IPS-18c (cell line): ENCODE measurements around the gene BDH2.

Experiments
- H3K4me3 ChIP-seq: 2 replicates; pipeline ENCODE4 v1.7.0; 2013; ENCODE audit warnings: low read depth, mild to moderate bottlenecking, low read length, moderate library complexity; ENCODE audit not compliant: insufficient read depth
- H3K9me3 ChIP-seq: one replicate; pipeline ENCODE4 v1.6.1; 2013; ENCODE audit warnings: mild to moderate bottlenecking, low read length, moderate library complexity; ENCODE audit not compliant: control insufficient read depth, insufficient read depth

Gene BDH2

DNA sequence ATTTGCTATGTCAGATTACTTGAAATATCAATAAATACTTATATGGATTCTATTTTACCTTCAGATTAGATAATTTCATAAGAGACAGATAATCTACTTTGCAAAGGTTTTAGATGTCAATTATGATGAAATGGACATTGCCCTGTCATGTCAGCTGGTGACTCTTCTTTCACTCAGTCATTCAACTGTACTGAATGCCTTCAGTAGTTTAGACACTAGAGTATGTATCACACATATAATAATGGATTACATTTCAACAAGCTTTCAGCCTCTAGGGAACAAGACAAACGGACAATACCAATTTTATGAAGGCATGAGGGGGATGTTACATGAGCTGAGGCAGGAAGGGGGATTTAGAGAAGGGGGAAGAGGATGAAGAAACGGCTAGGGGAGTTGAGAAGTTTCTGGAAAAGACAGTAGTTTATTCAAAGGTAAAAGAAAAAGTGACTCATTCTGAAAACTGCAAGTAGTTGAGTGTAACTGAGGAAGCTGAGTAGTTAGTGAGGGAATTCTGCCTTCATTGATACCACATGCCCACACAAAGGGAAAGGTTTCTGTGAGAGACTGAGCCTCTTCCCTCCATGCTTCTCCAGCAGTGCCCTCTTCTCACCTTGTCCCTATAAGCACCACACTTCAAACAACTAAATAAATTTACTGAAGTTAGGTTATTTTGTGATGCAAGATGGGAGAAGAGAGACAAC lies 48.7 kb downstream of the BDH2 start:
- H3K4me3 ChIP-seq, result no peak overlapping the region
- H3K9me3 ChIP-seq, result no peaks in the 10 kb centered on the region

DNA sequence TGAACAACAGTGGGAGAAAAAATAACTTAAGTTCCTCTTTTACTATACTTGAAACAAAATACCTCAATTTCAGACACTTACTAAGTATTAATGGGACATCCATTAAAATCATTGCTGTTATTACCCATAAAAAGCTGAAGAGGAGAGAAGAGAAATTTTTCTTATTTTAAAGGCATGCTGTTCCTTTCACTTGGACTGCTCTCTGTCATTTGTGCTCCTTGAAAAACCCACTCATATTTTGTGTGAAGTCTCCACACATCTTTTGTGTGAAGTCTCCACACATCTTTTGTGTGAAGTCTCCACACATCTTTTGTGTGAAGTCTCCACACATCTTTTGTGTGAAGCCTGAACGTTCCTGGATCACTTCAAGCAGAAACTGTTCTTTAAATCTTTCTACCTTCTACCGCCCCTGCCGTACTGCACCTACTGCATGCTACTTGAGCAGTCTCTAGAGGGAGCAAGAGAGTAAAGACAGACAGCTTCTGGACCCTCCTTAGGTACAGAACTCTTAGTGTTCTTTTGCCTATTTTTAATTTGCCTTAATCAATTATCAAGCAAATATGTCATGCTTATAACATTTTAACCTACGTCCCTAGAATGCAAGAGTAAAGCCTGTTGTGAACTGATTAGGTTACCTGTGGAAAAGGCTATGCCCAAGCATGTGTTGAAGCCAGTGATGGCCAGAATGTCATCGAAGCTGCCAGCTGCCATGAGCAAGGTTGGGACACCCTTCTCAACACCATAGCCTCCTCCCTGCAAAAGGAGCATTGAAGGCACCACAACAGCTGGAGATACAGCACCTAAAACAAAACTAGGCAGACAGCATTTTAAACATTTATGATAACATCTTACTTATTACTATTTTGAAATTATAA lies 53.0 kb downstream of the BDH2 start:
- Histone ChIP-seq H3K9me3 (no peaks in the 10 kb centered on the region), H3K4me3 (no peak overlapping the region)

DNA sequence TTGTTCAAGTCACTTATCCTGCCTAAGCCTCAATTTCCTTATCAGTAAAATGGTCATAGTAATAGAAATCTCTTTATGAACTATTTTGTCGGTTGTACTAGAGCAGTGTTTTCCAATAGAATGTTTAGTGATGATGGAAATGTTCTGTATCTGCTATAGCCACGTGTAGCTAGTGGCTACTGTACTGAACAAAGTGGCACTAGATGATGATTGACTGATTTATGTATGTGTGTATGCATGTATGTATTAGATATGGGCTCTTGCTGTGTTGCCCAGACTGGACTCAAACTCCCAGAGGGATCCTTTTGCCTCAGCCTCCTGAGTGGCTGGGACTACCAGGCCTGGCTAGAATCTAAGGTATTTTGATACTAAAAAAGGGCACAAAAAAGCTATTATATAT lies 55.5 kb downstream of the BDH2 start:
- H3K9me3 ChIP-seq, result no peaks in the 10 kb centered on the region
- H3K4me3 ChIP-seq, result no peak overlapping the region

DNA sequence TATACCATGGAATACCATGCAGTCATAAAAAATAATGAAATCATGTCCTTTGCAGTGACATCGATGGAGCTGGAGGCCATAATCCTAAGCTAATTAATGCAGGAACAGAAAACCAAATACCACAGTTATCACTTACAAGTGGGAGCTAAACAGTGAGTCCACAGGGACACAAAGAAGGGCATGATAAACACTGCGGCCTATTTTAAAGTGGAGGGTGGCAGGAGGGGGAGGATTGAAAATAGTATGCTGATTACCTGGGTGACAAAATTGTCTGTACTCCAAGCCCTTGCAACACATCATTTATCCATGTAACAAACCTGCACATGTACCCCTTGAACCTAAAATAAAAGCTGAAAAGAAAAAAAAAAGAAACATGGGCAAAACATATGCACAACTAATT lies 63.5 kb downstream of the BDH2 start:
- Histone ChIP-seq H3K9me3 (no peaks in the 10 kb centered on the region), H3K4me3 (no peak overlapping the region)

DNA sequence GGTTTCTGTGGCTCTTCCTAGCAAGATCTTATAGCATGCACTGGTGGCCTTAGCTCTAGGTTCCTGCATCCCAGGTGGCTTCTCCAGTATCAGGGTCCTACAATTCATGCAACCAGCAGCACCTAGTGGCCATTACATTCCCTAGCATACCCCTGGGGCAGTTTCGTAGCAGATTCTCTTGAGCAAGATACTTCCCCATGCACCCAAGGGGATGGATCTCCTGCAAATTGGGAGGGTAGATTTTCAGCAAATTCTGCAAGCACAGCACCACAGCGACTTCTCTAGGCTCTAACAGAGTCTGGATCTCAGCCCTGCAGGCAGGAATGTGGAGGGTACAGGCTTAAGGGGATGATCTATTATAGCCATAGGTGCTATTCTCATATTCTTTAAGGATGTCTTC lies 67.1 kb downstream of the BDH2 start:
- Histone ChIP-seq H3K9me3 (no peaks in the 10 kb centered on the region), H3K4me3 (no peak overlapping the region)

DNA sequence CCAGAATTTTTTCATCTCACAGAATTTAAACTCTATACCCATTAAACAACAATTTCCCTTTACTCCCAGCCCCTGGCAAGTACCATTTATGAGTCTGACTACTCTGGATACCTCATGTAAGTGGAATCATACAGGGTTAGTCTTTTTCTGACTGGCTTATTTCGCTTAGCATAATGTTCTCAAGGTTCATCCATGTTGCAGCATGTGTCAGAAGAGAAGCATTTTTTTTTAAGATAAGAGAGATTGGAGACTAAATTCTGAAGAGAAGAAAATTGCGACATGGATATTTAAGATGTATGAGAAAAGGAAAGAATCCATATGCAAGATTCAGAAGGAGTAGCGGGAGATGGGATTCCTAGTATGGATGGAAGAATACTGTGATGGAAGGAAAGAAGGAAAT lies 68.8 kb downstream of the BDH2 start:
- H3K4me3 ChIP-seq, result no peak overlapping the region

DNA sequence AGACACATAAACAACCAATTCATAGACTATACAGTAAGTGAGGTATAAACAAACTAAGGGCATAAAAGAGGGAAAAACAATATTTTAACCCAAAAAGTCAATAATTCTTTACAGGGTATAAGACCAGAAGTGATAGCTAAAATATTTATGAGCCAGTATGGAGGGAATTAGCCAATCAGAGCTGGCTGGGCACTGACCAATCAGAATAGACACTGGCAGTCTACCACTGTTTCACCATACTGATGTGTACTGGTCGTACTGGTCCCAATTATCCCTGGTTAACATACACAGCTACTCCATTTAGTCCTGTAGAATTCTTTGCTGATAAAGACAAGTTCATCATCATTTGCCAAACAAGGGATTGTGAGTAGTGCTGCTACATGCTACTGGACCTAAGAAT lies 70.3 kb downstream of the BDH2 start:
- H3K9me3 ChIP-seq, result no peaks in the 10 kb centered on the region
- H3K4me3 ChIP-seq, result no peak overlapping the region

More for the DNA sequence above, 68.8 kb downstream of the BDH2 start:
- H3K9me3 ChIP-seq, result no peaks in the 10 kb centered on the region
